Femur (tissue), 1 donor: ENCODE results near the gene NCKAP5.
A peak's percentile ranks its signal among the peaks of the same experiment; 100 is the strongest.
"Not testable (repeated sequence)": the region's sequence is repeated elsewhere in the genome, so short reads cannot be mapped to it uniquely, and the experiment has no call there.

ENCODE experiments used
- DNase-seq: peaks from one replicate; pipeline ENCODE4 v3.0.0-alpha.2; 2017

Gene NCKAP5

DNA sequence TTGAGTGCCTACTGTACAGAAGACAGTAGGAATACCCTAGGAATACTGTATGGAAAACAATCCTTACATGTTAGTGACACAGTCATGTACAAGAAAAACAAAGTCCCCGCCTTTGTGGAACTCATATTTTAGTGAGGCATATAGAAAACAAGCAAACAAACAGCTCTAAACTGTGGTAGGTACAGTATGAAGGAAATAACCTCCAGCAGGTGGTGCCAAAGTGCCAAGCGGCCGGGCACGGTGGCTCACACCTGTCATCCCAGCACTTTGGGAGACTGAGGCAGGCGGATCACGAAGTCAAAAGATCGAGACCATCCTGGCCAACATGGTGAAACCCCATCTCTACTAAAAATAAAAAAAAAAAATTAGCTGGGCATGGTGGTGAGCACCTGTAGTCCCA is 48.6 kb downstream of the NCKAP5 start:
- not testable (repeated sequence) for DNase-seq

DNA sequence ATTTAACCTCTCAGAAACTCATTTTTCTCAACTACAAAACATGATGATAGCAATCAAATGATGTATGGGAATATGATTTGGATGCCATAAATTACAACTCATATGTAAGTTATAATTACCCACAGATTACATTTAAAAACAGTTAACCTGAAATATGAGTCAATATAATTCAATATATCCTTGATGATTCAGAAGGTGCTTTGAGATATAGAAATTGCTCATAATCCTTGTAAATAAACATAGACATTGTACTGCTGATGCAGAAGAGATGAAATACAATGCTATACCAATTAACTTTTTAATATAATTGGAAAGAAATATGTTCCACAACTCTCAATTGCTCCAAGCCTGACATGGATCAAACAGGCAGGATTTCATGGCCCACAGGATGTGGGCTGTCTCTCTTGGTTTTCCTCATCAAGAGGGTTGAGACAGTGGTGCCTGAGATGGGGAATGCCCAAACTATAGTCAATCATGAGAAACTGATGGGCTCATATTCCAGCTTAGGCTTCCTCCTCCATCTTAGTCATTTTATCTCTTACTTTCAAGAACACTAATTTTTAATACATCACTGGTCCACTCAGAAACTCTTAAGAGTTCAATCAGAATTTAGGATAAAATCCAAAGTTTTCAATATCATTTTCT is 49.4 kb downstream of the NCKAP5 start:
- DNase-seq = no peak

- no peak for DNase-seq
These were observed 50.4 kb downstream of the NCKAP5 start for GRCh38 chr2:133517876-133518275.

DNA sequence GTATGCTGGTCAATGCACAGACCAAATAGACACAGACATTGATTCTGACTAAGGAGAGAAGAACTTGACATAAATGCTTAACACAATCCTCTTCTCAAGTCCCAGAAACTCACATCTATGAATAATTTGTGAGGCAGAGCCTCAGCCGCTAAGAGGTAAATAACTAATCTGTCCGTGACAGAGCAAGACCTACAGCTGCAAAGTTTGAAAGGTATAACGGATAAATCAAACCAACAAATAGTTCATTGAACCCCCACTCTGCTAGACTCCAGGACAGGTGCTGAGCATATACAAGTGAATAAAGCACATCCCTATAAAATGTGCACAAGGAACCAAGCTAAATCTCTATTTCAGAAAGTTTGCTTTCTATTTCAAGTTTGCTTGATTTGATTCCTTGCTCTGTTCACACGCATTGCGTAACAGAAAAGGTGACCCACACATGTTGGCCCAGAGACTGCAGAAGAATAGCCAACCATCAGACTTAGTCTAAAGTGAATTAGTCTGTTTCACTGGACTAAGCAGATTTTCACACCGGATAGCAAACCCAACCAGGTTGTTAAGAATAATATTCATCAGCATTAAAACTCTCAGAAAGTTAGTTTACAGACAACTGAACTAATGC is 51.7 kb downstream of the NCKAP5 start:
- no peak for DNase-seq

GRCh38 chr2:133515271-133515670 is 53.0 kb downstream of the NCKAP5 start:
- no peak for DNase-seq

- no peak for DNase-seq
These were observed 54.4 kb downstream of the NCKAP5 start for GRCh38 chr2:133513893-133514292.

DNA sequence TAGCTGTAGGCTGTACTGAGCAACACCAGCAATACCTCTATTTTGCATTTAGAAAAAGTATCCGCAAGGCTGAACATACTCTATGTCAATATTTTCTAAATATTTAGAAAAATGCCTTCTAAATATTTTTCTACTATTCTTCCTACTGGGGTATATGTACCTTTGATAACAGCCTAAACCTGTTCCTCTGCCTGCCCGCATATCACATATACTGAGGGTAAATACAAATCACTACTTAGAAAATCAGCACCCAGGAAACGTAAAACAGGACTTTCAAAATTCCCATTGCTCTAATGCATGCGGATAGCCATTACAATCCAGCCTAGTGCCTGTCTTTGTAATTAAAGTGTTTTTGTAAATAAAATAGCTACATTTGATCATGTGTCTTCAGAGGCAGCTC is 56.1 kb downstream of the NCKAP5 start:
- no peak for DNase-seq

GRCh38 chr2:133511679-133512078 is 56.6 kb downstream of the NCKAP5 start:
- no peak for DNase-seq

DNA sequence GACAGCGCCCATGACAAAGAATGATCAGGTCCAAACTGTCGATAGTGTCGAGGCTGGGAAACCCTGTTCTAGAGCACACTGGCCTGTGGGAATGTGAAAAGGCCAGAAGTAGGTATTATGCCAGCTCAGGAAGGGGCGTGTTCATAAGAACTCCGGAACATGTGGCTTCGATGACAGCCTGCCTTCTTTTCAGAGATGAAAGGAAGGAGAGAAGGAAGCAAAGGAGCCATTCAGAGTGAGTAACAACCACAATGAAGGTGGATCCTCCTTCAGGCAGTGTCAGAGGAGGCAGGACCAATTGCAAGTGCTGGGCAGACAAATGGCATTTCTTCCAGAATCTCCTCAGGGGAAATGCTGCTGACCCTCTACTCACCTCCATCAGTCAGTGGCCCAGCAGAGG is 58.5 kb downstream of the NCKAP5 start:
- DNase-seq = no peak

- no peak for DNase-seq
These were observed 59.6 kb downstream of the NCKAP5 start for GRCh38 chr2:133508546-133509165.

- no peak for DNase-seq
These were observed 61.3 kb downstream of the NCKAP5 start for GRCh38 chr2:133506996-133507395.

- DNase-seq = peak; percentile 60
These were observed 63.4 kb downstream of the NCKAP5 start for GRCh38 chr2:133504566-133505505.

- DNase-seq = no peak
These were observed 64.3 kb downstream of the NCKAP5 start for GRCh38 chr2:133503927-133504326.

DNA sequence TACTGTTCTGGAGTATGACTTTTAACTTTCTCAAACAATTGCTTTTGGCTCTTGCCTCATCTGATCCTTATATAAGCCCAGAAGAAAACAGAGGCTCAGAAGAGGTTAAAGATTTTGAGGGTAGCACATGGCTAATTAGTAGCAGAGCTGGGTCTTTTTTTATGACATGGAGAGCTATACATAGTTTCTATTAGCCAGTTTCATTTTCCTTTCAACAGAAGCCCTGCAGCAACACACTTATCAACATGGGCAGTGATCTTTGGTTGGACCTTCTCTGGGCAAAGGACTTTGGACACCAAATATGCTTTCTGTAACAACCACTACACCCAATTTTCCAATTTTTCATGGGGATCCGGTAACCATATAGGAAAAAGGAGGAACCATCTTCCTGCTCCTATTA is 64.9 kb downstream of the NCKAP5 start:
- no peak for DNase-seq

DNA sequence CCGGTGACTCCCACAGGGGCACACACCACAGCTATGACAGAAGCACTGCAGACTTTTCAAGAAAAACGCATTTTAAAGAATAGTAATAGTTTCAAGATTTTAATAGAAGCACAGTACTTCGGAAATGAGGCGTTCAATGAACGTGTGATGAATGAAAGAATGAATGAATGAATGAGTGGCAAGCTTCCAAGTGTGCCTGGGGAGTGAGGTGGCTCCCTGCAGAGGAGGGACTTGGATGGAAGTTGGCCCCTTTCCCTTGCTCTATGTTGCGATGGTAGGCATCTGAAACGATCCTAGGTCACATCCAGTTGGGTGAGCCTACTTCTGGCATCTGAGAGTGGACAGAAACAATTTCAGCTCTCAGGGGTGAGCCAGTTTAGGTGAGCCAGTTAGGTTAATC is 65.6 kb downstream of the NCKAP5 start:
- no peak for DNase-seq

- no peak for DNase-seq
These were observed 67.3 kb downstream of the NCKAP5 start for GRCh38 chr2:133500917-133501316.

DNA sequence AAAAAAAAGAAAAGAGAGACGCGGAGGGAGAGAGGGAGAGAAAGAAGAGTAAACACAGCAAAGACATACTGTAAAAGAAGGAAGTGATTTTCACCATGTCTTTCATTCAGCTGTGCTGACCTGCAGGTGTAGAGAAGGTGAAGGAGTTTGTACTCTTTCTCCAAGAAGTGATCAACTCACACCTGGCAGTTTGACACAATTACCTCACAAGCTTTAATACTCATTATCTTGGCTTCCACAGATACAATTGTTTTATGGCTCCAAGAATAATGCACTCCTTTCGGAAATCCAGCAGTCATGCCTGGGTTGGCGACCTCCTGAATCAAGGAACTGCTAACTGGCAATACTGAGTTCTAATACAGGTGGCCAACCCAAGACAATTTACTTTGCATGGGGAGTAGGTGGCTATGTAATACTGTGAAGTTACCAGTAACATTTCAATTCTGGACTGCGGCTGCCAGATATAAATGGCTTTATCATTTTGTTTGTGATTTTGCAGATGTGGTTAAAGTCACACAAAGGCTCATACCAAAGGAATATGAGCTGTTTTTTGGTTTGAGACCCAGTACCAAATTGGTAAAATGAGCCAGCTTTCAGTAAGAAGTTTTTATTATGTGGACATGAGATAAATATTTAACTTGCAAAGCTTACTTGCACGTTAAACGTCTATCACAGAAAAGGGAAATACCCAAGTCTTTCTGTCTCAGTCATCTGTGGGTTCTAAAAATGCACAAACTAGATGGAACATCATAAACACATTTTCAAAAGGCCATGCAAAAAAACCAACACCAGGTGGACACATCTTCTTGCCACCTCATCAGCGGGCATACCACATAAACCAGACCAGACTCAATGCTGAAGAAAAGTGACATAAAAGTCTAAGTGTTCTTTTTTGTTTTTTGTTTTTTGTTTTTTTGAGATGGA is 69.3 kb downstream of the NCKAP5 start:
- no peak for DNase-seq

- no peak for DNase-seq
These were observed 70.2 kb downstream of the NCKAP5 start for GRCh38 chr2:133497951-133498565.

DNA sequence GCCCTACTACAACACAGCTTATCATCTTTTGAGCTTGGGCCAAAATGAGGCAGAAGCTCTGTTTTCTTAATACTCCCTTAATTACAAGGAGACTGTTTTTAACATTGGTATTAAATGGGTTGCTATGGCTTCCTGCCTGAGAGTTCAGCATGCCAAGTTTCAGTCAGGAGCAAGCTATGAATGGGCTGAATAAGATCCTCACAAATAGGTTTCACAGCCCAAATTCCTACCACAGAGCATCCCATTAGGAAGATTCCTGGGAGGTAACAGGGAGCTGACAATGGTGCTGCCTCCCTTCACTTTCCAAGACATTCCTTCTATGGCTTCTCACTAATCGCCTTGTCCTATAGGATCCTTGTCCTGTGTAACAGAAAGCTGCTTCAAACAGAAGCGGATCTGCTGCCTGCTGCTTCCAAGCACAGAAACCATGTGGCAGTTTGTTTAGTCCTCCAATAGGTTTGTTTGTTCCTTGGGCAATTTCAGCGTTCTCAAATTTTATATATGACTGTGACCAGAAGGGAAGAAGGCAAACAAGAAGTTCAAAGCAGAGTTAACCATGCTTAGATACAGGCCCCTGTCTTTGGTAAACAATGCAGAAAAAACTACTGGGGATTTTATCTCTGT is 70.9 kb downstream of the NCKAP5 start:
- peak; percentile 46 for DNase-seq

GRCh38 chr2:133496501-133497269 is 71.6 kb downstream of the NCKAP5 start:
- no peak for DNase-seq
